WTC11 (cell line): ENCODE data around the gene YTHDF1.

Experiments used
- ATF2 ChIP-seq: sonication (generic); formaldehyde crosslinking; IDR thresholded peaks from 2 replicates; pipeline ENCODE4 v1.8.1; 2022; ENCODE audit warnings: low read depth, missing genetic modification reagents, borderline replicate concordance
- TF ChIP-seq, protein P1 (sequence below): fragments of 200-600 bp; IDR thresholded peaks from 2 replicates; pipeline ENCODE4 v1.8.0; 2022; ENCODE audit warnings: antibody characterized with exemption

GRCh38 chr20:63264000-63264399 is 48.1 kb upstream of the YTHDF1 start:
- TF ChIP-seq, protein P1, sequence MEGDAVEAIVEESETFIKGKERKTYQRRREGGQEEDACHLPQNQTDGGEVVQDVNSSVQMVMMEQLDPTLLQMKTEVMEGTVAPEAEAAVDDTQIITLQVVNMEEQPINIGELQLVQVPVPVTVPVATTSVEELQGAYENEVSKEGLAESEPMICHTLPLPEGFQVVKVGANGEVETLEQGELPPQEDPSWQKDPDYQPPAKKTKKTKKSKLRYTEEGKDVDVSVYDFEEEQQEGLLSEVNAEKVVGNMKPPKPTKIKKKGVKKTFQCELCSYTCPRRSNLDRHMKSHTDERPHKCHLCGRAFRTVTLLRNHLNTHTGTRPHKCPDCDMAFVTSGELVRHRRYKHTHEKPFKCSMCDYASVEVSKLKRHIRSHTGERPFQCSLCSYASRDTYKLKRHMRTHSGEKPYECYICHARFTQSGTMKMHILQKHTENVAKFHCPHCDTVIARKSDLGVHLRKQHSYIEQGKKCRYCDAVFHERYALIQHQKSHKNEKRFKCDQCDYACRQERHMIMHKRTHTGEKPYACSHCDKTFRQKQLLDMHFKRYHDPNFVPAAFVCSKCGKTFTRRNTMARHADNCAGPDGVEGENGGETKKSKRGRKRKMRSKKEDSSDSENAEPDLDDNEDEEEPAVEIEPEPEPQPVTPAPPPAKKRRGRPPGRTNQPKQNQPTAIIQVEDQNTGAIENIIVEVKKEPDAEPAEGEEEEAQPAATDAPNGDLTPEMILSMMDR = no peak
- no peak for TF ChIP-seq ATF2
